K562 (cell line): ENCODE measurements around the gene MAGI2. TPM values are rescaled to one million over a fixed set of nuclear protein-coding genes. Genes with fewer than 3 reads are reported as not detected.

Source experiments
- ATAC-seq: fragments of 200-7000 bp; cut with Tn5 transposase; 3 replicates; pipeline ENCODE4 v1.9.1; 2020; ENCODE audit warnings: moderate library complexity
- BruUV-seq: library from RNA; stranded (reverse); fragments of 400-500 nt; replicated peaks from 2 replicates; lab custom pipeline; 2021; lab: Mats Ljungman, UMichigan
- CTCF ChIA-PET: fragments of 300-600 bp; formaldehyde crosslinking; extraction: SDS; loops from one replicate; lab custom pipeline; 2021; ENCODE audit warnings: low intra/inter-chr PET ratio; lab: Yijun Ruan, JAX
- POLR2A ChIA-PET: fragments of 300-600, 350-650 bp; sonication (Branson Sonifier 250); formaldehyde crosslinking; extraction: SDS; loops from one replicate; lab custom pipeline; 2021; ENCODE audit warnings: antibody characterized with exemption, inconsistent platforms; lab: Yijun Ruan, JAX
- DNase-seq, 4 experiments: peaks; one replicate each; pipeline versions ENCODE4 v3.0.0 to v3.0.0-alpha.2; 2011 to 2018; ENCODE audit warnings: low spot score in 3 of 4, mixed read lengths in 3 of 4; ENCODE audit errors: extremely low read depth in 1 of 4
- FAIRE-seq: peaks from 2 replicates; lab custom pipeline; 2011; peaks lifted over from hg19 to GRCh38; lab: Jason Lieb, UNC
- H2AFZ ChIP-seq: 2 replicates; pipeline ENCODE4 v1.6.0; 2011; ENCODE audit warnings: low read depth, low read length, control low read depth, inconsistent platforms
- H3K27ac ChIP-seq: fragments of 200-600 bp; 3 replicates; pipeline ENCODE4 v1.8.0; 2011; ENCODE audit warnings: low read depth, mild to moderate bottlenecking, control low read depth, inconsistent platforms, low read length, moderate library complexity, mixed read lengths; ENCODE audit errors: extremely low read depth
- H3K27me3 ChIP-seq, 2 experiments: fragments of 300-600 bp in 1 of 2; 2 replicates in 1 of 2; 3 replicates in 1 of 2; pipeline versions ENCODE4 v1.6.0 to v1.8.0; 2011; ENCODE audit warnings: inconsistent platforms in 2 of 2, low read length in 2 of 2, mild to moderate bottlenecking in 1 of 2, mixed read lengths in 1 of 2, moderate library complexity in 1 of 2; ENCODE audit not compliant: control insufficient read depth in 2 of 2, insufficient read depth in 2 of 2
- H3K36me3 ChIP-seq: fragments of 300-600 bp; 3 replicates; pipeline ENCODE4 v1.8.0; 2011; ENCODE audit warnings: mild to moderate bottlenecking, low read length, inconsistent platforms; ENCODE audit not compliant: control insufficient read depth, insufficient read depth
- H3K4me1 ChIP-seq, 2 experiments: fragments of 200-600 bp in 1 of 2; replicated peaks in 1 of 2; 2 replicates in 1 of 2; 3 replicates in 1 of 2; pipeline versions ENCODE4 v1.5.1 to v1.8.0; 2011; ENCODE audit warnings: inconsistent platforms in 2 of 2, low read length in 2 of 2, mild to moderate bottlenecking in 1 of 2, mixed read lengths in 1 of 2, moderate library complexity in 1 of 2; ENCODE audit not compliant: control insufficient read depth in 2 of 2, insufficient read depth in 2 of 2
- H3K4me2 ChIP-seq: 2 replicates; pipeline ENCODE4 v1.6.1; 2011; ENCODE audit warnings: low read length, control low read depth, inconsistent platforms, mixed read lengths; ENCODE audit not compliant: insufficient read depth
- H3K4me3 ChIP-seq: fragments of 200-600 bp; sonication (generic), shearing (Covaris generic); 2 replicates; pipeline ENCODE4 v1.5.1; 2016; ENCODE audit warnings: control low read depth, inconsistent platforms
- H3K79me2 ChIP-seq: fragments of 200-600 bp; 3 replicates; pipeline ENCODE4 v1.8.0; 2011; ENCODE audit warnings: low read length, inconsistent platforms; ENCODE audit not compliant: control insufficient read depth, insufficient read depth
- H3K9ac ChIP-seq, 2 experiments: 2 replicates each; pipeline versions ENCODE4 v1.6.0 to v1.6.1; 2011; ENCODE audit warnings: low read depth in 2 of 2, low read length in 2 of 2, control low read depth in 1 of 2, inconsistent platforms in 1 of 2, mild to moderate bottlenecking in 1 of 2, mixed read lengths in 1 of 2; ENCODE audit not compliant: insufficient read depth in 1 of 2
- H3K9me1 ChIP-seq: one replicate; pipeline ENCODE4 v1.6.0; 2011; ENCODE audit warnings: inconsistent platforms, mild to moderate bottlenecking, low read length, moderate library complexity; ENCODE audit not compliant: control insufficient read depth, insufficient read depth
- H3K9me3 ChIP-seq: replicated peaks from 2 replicates; pipeline ENCODE4 v1.5.1; 2011; ENCODE audit warnings: low read depth, low read length, inconsistent platforms; ENCODE audit not compliant: control insufficient read depth, insufficient read depth
- H4K20me1 ChIP-seq: replicated peaks from 2 replicates; pipeline ENCODE4 v1.6.1; 2011; ENCODE audit warnings: low read length, inconsistent platforms, mixed read lengths; ENCODE audit not compliant: control insufficient read depth, insufficient read depth
- ARNT ChIP-seq, 2 experiments: fragments of 450-650 bp; IDR thresholded peaks; 2 replicates each; pipeline ENCODE4 v1.6.1; 2016; ENCODE audit warnings: mild to moderate bottlenecking in 1 of 2
- COPS2 ChIP-seq: fragments of 450-650 bp; conservative IDR thresholded peaks from 2 replicates; pipeline ENCODE4 v1.6.1; 2016; ENCODE audit warnings: mild to moderate bottlenecking, moderate library complexity
- E2F4 ChIP-seq: sonication (generic); formaldehyde crosslinking; IDR thresholded peaks from 2 replicates; pipeline ENCODE4 v1.8.0; 2022; ENCODE audit warnings: mild to moderate bottlenecking, low read depth, missing genetic modification reagents
- FOXA3 ChIP-seq, 2 experiments: fragments of 450-650 bp in 1 of 2; sonication (generic) in 1 of 2; formaldehyde crosslinking; IDR thresholded peaks in 1 of 2; conservative IDR thresholded peaks in 1 of 2; 2 replicates each; pipeline versions ENCODE4 v1.4.0 to v1.8.0; 2020 to 2022; ENCODE audit warnings: mild to moderate bottlenecking in 2 of 2, missing genetic modification reagents in 1 of 2
- HNRNPUL1 ChIP-seq: fragments of 200-400 bp; formaldehyde crosslinking; IDR thresholded peaks from 2 replicates; pipeline ENCODE4 v1.6.1; 2017; ENCODE audit warnings: low read length
- MYBL2 ChIP-seq, 2 experiments: fragments of 450-650 bp in 1 of 2; sonication (generic) in 1 of 2; formaldehyde crosslinking in 1 of 2; IDR thresholded peaks; 2 replicates each; pipeline versions ENCODE4 v1.6.1 to v1.8.1; 2017 to 2022; ENCODE audit warnings: borderline replicate concordance in 1 of 2, inconsistent platforms in 1 of 2, low read depth in 1 of 2, mild to moderate bottlenecking in 1 of 2, missing genetic modification reagents in 1 of 2, moderate library complexity in 1 of 2
- POU5F1 ChIP-seq: fragments of 150-350 bp; IDR thresholded peaks from 2 replicates; pipeline ENCODE4 v1.6.1; 2014; ENCODE audit warnings: borderline replicate concordance, low read length, low read depth, mild to moderate bottlenecking; ENCODE audit not compliant: partially characterized antibody
- TGIF2 ChIP-seq: sonication (generic); formaldehyde crosslinking; IDR thresholded peaks from 2 replicates; pipeline ENCODE4 v1.8.1; 2022; ENCODE audit warnings: mild to moderate bottlenecking, missing genetic modification reagents, moderate library complexity
- ZBTB11 ChIP-seq, 3 experiments: fragments of 200-800 bp in 1 of 3; fragments of 250-450 bp in 1 of 3; fragments of 450-650 bp in 1 of 3; sonication (Bioruptor Pico) in 1 of 3; sonication (Bioruptor generic) in 1 of 3; formaldehyde crosslinking in 1 of 3; IDR thresholded peaks; 2 replicates each; pipeline versions ENCODE4 v1.6.1 to v1.8.0; 2016 to 2022; ENCODE audit warnings: mild to moderate bottlenecking in 2 of 3, missing genetic modification characterization in 2 of 3, missing compliant biosample characterization in 1 of 3, moderate library complexity in 1 of 3
- ZNF146 ChIP-seq: IDR thresholded peaks from one replicate; pipeline ENCODE4 v1.6.1; 2018; ENCODE audit warnings: missing compliant biosample characterization; ENCODE audit not compliant: unreplicated experiment
- ZNF436 ChIP-seq: fragments of 250-450, 450-650 bp; sonication (Bioruptor Pico); formaldehyde crosslinking; IDR thresholded peaks from 2 replicates; pipeline ENCODE4 v1.7.0; 2020; ENCODE audit warnings: mild to moderate bottlenecking
- ZNF609 ChIP-seq: sonication (generic); formaldehyde crosslinking; IDR thresholded peaks from 2 replicates; pipeline ENCODE4 v1.8.1; 2023; ENCODE audit warnings: missing genetic modification reagents, mild to moderate bottlenecking, borderline replicate concordance
- WGBS: fragments of 100-300 bp; shearing (Covaris generic); methylation state at CpG from one replicate; pipeline ENCODE4 v1.1.6; 2016; ENCODE audit warnings: low coverage, mixed read lengths; ENCODE audit not compliant: insufficient coverage; ENCODE audit errors: missing lambda C conversion rate; 5-methylcytosine and 5-hydroxymethylcytosine counted together
- in situ Hi-C: fragments of 300-500 bp; cut with MboI; formaldehyde crosslinking; loops from 4 replicates; pipeline ENCODE4 v1.15.0; 2018; ENCODE audit warnings: inconsistent platforms, mixed read lengths
- intact Hi-C: fragments of 100-400 bp; cut with micrococcal nuclease; formaldehyde crosslinking; loops from 2 replicates; pipeline ENCODE4 v1.14.2; 2022
- polyA plus RNA-seq, 8 experiments: library from polyadenylated mRNA; depleted of rRNA in 4 of 8; stranded (reverse) in 5 of 8; unstranded in 3 of 8; fragments of >200 nt; fragmentation: Nextera tagmentation in 2 of 8; fragmentation: Illumina TruSeq in 1 of 8; extraction: Ambion mirVana in 2 of 8; extraction: Trizol in 1 of 8; gene quantifications; 2 replicates each; pipeline versions ENCODE4 v1.2.1 to v1.2.3, GENCODE V29; 2011 to 2014; ENCODE audit warnings: inconsistent platforms in 1 of 8, missing spikeins in 1 of 8
- total RNA-seq, 7 experiments: library from RNA; depleted of rRNA in 6 of 7; stranded (reverse); fragments of >200 nt in 6 of 7; fragmentation: Illumina TruSeq in 2 of 7; extraction: Trizol in 2 of 7; gene quantifications; 2 replicates each; pipeline versions ENCODE4 v1.2.1 to v1.2.3, GENCODE V29; 2011 to 2021; ENCODE audit warnings: low replicate concordance in 1 of 7

The MAGI2 gene
- total and polyA plus RNA-seq, 9 of the 15 experiments (the other 6 are each of a cell fraction or from before 2014, with no cell fraction given), result 0.27 to 1.4 (median 0.70) TPM

- no peak for FAIRE-seq
- POLR2A ChIA-PET, result no interaction called here
- TF ChIP-seq COPS2 (no peak), ZBTB11 (CRISPR knock-in tag; IDR thresholded peaks at IDR 0.05) (no peak), FOXA3 (CRISPR knock-in tag; conservative IDR thresholded peaks at IDR 0.05 in 1 of 2, IDR thresholded peaks at IDR 0.05 in 1 of 2) (no peak), POU5F1 (no peak), ZNF146 (no peak), MYBL2 (IDR thresholded peaks at IDR 0.05; ENCODE audit: low read depth) (no peak), MYBL2 (CRISPR knock-in tag; IDR thresholded peaks at IDR 0.05; ENCODE audit: borderline replicate concordance) (no peak), E2F4 (CRISPR knock-in tag) (no peak), HNRNPUL1 (no peak), ARNT (IDR thresholded peaks at IDR 0.05) (no peak), ZNF436 (CRISPR knock-in tag) (no peak), TGIF2 (CRISPR knock-in tag) (no peak), ZNF609 (CRISPR knock-in tag) (no peak)
Observed at GRCh38 chr7:78350391-78350790, 1103.1 kb downstream of the MAGI2 start.

More at GRCh38 chr7:78350391-78350790, 1103.1 kb downstream of the MAGI2 start:
- no peak overlapping the region for H3K27ac ChIP-seq
- H3K4me1 ChIP-seq, result no peaks in the 10 kb centered on the region
- no peaks in the 10 kb centered on the region for H3K27me3 ChIP-seq
- H3K9me1 ChIP-seq, result no peaks in the 10 kb centered on the region
- no peaks in the 10 kb centered on the region for H3K9me3 ChIP-seq
- BruUV-seq, result no TSS peak
- no peak overlapping the region for H3K4me2 ChIP-seq
- DNase-seq, result no peak
- no peak for ATAC-seq
- in situ Hi-C loops (no loop called here), intact Hi-C loops (no loop called here)
- no peak overlapping the region for H2AFZ ChIP-seq
- 0% methylated on average over 1 of the region's 1 CpG for WGBS
- no peaks in the 10 kb centered on the region for H3K79me2 ChIP-seq
- no peak overlapping the region for H3K9ac ChIP-seq
- no peak overlapping the region for H3K4me3 ChIP-seq
- CTCF ChIA-PET, result no interaction called here
- H4K20me1 ChIP-seq, result no peaks in the 10 kb centered on the region
- H3K36me3 ChIP-seq, result no peaks in the 10 kb centered on the region
